GM18951 (cell line): ENCODE results near the gene CWC25.

Experiments
- POLR2A ChIP-seq: IDR thresholded peaks from 4 replicates; pipeline ENCODE4 v1.6.1; 2011; ENCODE audit warnings: mild to moderate bottlenecking; ENCODE audit not compliant: insufficient read length, insufficient read depth; ENCODE audit errors: extremely low read depth
- in situ Hi-C: fragments of 300-500 bp; cut with MboI; formaldehyde crosslinking; loops from one replicate; pipeline ENCODE4 v1.12.0; 2022; ENCODE audit warnings: low sequenced_read_pairs, mixed read lengths, inconsistent platforms; ENCODE audit not compliant: unreplicated experiment

The CWC25 gene

DNA sequence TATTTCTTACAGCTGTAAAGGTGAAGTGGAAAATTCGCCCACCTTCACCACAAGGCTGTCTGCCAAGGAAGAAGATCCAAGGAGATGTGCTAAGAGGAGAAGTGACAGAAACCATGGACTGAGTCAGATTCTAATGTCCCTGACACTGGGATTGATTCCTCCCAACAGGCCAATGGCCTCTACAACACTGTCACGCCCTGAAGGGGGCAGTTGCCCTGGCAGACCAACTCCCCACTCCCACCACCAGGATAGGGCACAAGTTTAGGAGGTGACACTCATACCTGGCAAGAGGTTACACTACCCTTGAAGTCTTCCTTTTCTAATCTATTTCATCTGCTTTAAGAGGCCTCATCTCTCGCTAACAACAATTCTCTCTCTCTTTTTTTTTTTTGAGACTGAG is 41.9 kb downstream of the CWC25 start:
- in situ Hi-C loops: no loop called here
- no peak for TF ChIP-seq POLR2A

DNA sequence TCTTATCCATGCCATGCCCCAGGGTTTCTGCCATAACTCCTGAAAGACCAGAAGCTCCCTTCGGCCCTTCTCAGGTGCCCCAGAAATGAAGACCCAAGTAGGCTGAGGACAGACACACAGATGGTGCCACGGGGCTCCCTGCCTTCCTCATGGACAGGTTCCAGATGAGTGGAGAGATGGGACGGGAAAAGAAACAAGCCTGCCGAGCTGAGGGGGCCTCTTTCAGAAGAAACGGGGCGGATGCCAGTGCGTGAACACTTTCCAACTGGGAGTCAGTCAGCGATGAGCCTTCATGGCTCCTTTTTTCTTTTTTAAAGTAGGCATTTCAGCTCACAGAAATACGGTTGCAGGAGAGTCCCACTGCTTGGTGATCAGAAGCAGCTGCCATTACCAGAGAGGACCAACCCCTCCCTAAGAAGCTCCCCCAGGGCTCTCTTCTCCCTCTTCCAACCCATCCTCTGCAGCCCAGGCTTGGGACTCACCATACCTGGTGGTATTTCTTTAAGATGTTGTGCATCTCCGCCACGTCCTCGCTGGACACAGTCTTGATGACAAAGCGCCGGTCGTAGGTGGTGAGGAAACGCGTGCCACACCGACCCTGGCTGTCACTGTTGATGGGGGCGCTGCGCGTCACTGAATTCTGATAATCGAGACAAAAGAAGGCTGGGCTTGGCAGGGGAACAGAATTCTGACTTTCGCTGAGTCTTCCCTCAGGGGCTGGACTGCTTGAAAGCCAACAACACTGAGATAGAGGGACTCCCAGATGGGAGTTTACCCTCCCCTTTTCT is 45.0 kb downstream of the CWC25 start:
- TF ChIP-seq POLR2A: no peak
- in situ Hi-C loops: no loop called here

DNA sequence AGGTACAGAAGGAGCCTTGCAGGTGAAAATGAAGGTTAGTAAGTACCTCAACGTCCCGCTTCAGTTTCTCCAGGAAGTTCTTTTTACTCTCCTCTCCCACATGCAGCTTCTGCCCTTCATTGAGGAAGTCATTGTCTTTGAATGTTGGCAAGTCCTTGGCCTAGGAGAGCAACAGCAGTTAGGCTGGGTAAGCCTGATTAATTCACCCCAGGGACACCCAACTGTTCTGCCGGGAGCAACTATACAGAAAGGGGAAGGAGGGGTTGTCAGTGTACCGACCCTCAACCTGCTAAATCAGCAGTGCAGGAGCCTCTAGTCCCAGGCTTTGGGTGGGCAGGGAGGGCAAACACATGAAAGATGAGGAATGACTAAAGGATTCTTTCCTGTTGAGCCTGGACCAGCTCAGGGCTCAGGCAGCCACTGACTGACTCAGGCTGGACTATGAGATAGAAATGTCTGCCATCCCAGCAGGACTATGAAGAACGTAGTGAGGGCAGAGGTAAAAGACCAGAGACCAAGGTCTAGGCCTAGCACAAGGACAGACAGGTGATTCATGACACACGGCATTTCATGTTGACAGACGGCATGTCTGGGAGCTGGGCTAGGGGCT is 47.4 kb downstream of the CWC25 start:
- TF ChIP-seq POLR2A: no peak

DNA sequence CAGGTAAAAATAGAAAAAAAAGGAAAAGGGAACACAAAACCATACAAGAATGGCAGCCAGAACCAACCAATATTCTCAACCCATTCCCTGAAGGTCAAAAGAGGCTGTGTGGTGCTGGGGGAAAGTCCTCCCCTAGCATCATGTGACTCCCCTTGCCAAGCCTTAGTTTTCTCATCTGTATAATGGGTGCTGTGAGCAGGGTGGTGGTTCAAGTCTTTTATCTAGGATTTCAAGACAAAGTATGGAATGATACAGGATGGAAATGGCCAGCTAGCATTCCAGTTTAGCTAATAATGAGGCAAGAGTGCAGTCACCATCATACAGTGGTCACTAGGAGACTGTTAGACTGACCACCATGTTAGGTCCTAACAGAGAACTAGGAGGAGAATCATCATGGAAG is 51.9 kb downstream of the CWC25 start:
- in situ Hi-C loops: no loop called here
- TF ChIP-seq POLR2A: no peak

More for the DNA sequence above, 47.4 kb downstream of the CWC25 start:
- in situ Hi-C loops: no loop called here

DNA sequence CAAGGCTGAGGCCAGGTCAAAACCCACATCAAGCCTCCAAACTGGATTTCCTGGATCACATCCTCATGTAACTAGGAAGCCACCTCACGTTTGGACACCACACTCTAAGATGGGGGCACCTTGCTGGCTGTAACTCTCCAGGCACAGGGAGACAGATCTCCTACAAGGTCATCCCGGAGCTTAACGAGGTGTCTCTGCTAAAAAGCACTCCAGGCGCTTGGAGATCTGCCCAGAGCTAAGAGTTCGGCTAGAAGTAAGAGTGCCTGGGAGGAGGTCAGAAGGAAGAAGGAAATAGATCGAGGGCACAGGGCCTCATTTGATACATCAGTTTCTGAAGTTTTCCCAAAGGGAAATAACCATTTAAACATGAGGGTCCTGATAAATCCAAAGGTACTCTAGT is 56.7 kb downstream of the CWC25 start:
- in situ Hi-C loops: no loop called here
- no peak for TF ChIP-seq POLR2A

DNA sequence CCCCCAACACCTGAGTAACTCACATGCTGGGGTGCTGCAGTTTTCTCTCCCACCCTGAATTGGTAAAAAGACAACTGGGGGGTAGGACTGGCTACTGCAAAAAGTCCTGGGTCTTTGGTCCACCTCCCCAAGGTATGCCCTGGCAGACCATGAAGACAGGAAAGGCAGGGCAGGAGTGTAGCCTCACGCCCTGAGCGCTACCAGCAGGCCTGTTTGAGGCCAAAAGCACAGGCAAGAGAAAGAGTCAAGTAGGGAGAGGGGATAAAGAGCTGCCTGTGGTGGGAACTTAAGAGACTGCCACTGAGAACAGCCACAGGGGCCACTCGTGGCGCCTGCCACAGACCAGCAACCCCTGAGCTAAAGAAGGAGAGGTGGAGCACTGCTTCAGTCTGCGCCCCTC is 58.8 kb downstream of the CWC25 start:
- TF ChIP-seq POLR2A: no peak
- in situ Hi-C loops: no loop called here

DNA sequence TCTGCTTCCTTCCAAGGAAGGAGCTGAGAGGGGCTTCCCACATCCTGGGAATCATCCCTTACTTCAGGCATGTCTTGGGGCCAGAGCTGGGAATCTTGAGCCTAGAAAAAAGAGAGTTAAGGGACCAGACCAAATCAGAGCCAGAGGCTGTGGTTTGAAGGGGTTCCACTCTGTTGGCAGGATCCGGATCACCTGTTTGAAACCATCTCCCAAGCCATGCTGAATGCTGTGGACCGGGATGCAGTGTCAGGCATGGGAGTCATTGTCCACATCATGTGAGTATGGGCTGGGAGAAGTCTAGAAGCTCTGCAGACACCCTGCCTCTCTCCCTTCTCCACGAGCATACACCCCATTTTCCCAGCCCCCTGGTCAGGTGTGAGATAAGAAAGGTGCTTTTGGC is 62.9 kb downstream of the CWC25 start:
- no peak for TF ChIP-seq POLR2A
- in situ Hi-C loops: no loop called here

DNA sequence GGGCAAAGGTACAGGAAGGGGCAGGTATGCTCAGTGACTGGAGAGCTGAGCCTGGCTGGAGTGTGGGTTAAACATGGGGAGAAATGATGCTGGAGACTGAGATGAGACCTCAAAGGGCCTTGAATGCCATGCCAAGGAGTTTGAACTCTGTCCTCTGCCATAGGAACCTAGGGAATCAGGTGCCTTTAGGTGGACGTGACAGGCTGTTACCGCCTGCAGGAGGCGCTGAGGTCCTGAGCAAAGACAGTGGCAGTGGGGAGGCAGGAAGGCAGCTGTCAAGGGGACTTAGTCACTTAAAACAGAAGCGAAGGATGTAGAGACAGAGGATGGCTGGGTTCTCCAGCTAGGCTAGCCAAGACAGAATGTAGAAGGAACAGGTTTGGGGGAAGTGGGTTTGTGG is 63.5 kb downstream of the CWC25 start:
- in situ Hi-C loops: no loop called here
- TF ChIP-seq POLR2A: no peak

DNA sequence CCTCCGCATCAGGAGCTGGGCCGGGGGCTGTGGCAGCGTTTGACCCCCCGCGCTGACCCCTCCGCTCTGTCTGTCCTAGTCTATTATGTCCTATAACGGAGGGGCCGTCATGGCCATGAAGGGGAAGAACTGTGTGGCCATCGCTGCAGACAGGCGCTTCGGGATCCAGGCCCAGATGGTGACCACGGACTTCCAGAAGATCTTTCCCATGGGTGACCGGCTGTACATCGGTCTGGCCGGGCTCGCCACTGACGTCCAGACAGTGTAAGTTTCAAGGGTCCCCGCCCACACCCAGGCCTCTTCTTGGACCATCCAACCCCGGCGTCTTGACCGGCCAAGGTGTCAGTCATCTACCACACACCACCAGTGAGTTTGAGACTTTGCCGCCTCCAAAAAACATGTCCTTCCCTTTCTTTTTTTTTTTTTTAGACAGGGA is 72.0 kb downstream of the CWC25 start:
- TF ChIP-seq POLR2A: no peak
- in situ Hi-C loops: no loop called here

DNA sequence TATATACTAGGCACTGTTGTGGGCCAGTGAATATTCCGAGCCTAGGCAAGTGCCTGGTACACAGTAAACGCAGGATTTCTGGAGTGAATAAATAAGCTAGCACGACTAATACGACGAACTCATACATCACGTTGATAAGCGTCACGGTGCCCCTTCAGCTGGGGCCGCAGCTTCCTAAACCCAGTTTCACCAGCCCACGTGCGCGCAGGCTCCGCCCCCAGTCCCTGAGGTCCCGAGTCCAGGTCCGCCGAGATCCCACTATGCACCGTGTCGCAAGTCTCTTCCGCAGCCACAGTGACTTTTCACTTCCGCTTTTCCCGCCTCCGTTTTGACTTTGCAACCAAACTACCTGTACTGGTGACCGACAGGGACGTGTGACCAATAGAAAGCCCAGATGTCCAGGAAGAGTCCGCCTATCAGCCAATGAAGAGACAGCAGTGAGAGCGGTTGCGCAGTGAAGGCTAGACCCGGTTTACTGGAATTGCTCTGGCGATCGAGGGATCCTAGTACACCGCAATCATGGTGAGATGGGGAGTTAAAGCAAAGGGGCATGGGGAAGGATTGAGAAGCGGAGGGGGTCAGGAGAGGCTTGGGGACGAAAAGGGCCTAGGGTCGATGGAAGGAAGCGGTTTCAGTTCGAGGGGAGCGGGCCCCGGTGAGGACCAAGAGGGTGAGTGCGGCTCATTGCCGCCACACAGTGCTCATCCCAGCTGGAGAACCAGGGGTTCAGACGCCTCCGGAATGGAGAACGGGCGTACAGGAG is 72.6 kb downstream of the CWC25 start, which contains the start of gene PSMB3:
PSMB3 (plus strand) TSS at position 434 of the 763 bp plus-strand sequence; CDS start at position 520, 86 bp downstream.
- in situ Hi-C loops: no loop called here
- TF ChIP-seq POLR2A: peak; percentile 68

DNA sequence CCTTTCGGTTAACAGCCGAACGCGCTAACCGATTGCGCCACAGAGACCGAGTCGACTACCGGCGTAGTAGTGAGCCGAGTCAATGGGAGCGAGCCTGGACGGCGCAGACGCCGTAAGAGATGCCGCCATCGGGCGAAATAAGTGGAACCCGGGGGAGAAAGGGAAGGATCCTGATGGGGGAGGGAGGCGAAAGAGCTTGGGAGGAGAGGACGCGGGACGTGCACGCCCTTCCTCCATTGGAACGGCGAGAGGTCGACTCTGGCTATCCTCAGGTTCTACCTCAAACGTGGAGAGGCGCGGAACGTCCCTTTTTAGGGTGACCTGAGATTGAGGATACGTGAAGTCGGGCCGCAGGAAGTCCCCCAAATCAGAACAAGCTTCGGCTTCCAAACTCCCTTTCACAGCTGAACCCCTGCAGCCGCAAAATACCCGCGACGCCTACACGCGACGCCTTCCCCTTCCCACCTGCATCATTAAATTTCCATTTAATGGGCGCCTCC is 73.3 kb downstream of the CWC25 start:
- in situ Hi-C loops: no loop called here
- TF ChIP-seq POLR2A: no peak

DNA sequence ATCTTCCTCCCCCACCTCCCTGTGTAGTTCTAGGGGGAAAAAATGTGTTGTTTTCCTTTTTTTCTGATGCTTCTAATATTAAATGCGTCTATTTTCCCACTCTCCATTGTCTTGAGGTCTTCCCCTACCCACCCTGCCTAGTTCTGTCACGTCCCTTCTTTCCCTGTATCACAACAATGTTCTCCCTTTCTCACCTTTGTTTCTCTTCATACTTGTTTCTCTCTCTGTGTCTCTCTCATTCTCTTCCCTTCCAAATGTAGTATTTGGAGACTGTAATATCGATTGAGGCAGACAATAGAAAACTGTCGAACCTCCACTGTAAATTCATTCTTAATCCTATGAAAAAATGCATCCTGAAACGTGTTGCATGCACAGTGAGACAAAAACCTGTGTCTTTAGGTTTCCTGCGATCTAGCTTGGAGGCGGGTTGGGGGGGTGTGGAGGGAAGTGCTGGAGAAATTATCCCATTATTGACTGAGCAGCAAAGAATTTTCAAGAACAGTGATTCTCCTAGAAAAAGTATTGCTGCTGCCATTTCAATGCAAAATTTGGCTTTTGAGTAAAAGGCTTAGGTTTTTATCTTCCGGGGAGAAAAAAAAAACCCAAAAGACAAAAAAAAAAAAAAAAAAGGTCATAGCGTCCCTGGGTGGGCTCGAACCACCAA is 73.8 kb downstream of the CWC25 start:
- in situ Hi-C loops: no loop called here
- TF ChIP-seq POLR2A: no peak
